CD4-positive, CD25-positive, alpha-beta regulatory T cell (primary cell): Measurements from ENCODE around the gene TAC3. TPM values are rescaled to one million over a fixed set of nuclear protein-coding genes. Genes with fewer than 3 reads are reported as not detected.

Experiments
- ATAC-seq, 2 donors: fragments of 150-1000 bp; cut with Tn5 transposase; one replicate each; pipeline ENCODE4 v1.10.0; 2021; ENCODE audit warnings: low read depth in 2 of 2, moderate number of reproducible peaks in 2 of 2, moderate library complexity in 1 of 2
- DNase-seq, 3 donors: peaks; one replicate each; pipeline versions ENCODE4 v3.0.0 to v3.0.0-alpha.2; 2012 to 2022; ENCODE audit warnings: mixed read lengths in 1 of 3
- H3K27ac ChIP-seq: one replicate; pipeline ENCODE4 v1.7.0; 2013; ENCODE audit warnings: mild to moderate bottlenecking, low read length; ENCODE audit not compliant: insufficient read depth, poor library complexity, severe bottlenecking
- H3K27me3 ChIP-seq: one replicate; pipeline ENCODE4 v1.7.0; 2013; ENCODE audit warnings: low read length; ENCODE audit not compliant: control insufficient read depth, insufficient read depth
- H3K36me3 ChIP-seq: one replicate; pipeline ENCODE4 v1.7.0; 2013; ENCODE audit warnings: mild to moderate bottlenecking, low read length, moderate library complexity; ENCODE audit not compliant: control insufficient read depth, insufficient read depth
- H3K4me1 ChIP-seq: 2 replicates; pipeline ENCODE4 v1.7.0; 2013; ENCODE audit warnings: mild to moderate bottlenecking, low read length; ENCODE audit not compliant: insufficient read depth, control insufficient read depth, poor library complexity, severe bottlenecking
- H3K4me3 ChIP-seq: one replicate; pipeline ENCODE4 v1.7.0; 2013; ENCODE audit warnings: low read depth, mild to moderate bottlenecking, low read length, moderate library complexity
- H3K9me3 ChIP-seq, 2 experiments: 1 replicate in 1 of 2; 2 replicates in 1 of 2; pipeline ENCODE4 v1.7.0; 2013; ENCODE audit warnings: low read length in 2 of 2, mild to moderate bottlenecking in 1 of 2, moderate library complexity in 1 of 2; ENCODE audit not compliant: control insufficient read depth in 2 of 2
- H3K27ac Mint-ChIP-seq, 3 donors: one replicate each; pipeline ENCODE4 v1.8.0; 2020 to 2022; ENCODE audit warnings: mild to moderate bottlenecking in 3 of 3, mixed read lengths in 3 of 3, moderate library complexity in 2 of 3
- H3K27me3 Mint-ChIP-seq: one replicate; pipeline ENCODE4 v1.8.0; 2022; ENCODE audit warnings: mild to moderate bottlenecking, mixed read lengths
- H3K36me3 Mint-ChIP-seq: one replicate; pipeline ENCODE4 v1.8.0; 2020; ENCODE audit warnings: mixed read lengths
- H3K4me1 Mint-ChIP-seq, 4 donors: one replicate each; pipeline ENCODE4 v1.8.0; 2020 to 2022; ENCODE audit warnings: mixed read lengths in 4 of 4, mild to moderate bottlenecking in 1 of 4
- H3K4me3 Mint-ChIP-seq, 4 donors: one replicate each; pipeline ENCODE4 v1.8.0; 2020 to 2022; ENCODE audit warnings: mild to moderate bottlenecking in 4 of 4, mixed read lengths in 4 of 4, moderate library complexity in 3 of 4
- H3K9me3 Mint-ChIP-seq, 7 donors: one replicate each; pipeline ENCODE4 v1.8.0; 2020 to 2022; ENCODE audit warnings: mixed read lengths in 7 of 7, mild to moderate bottlenecking in 3 of 7, moderate library complexity in 2 of 7
- polyA plus RNA-seq, 4 donors: library from polyadenylated mRNA; unstranded; fragments of 300-500 nt; fragmentation: Illumina TruSeq; gene quantifications; one replicate each; pipeline ENCODE4 v1.2.3, GENCODE V29; 2021
- total RNA-seq: library from RNA; stranded (reverse); gene quantifications from one replicate; pipeline ENCODE4 v1.2.3, GENCODE V29; 2022

Gene TAC3
- total and polyA plus RNA-seq, 5 donors from 2014 or later: not detected

DNA sequence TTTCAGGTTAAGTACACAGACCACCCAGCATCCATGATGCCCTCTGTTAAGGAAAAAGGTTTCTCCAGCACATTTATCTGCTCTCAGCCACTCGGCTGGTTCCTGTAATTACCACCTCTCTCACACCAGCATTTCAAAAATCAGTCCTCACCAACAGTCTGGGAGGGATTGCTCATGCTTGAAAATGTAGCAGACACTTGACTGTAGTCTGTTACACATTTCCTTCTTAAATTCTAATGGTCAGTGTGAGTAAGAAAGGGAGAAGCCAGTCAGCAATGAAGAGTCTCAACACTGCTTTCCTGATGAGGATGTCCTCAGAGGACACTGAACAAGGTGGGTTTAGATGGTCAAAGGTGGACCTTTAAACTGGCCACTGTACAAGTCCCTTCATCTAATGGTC is 15.9 kb downstream of the TAC3 start:
- ATAC-seq: no peak
- Mint-ChIP-seq H3K36me3 (peaks cover 46% of the 10 kb centered on the region), H3K27me3 (no peaks in the 10 kb centered on the region), H3K4me3 (no peak overlapping the region), H3K4me1 (peaks cover 19 to 63% (median 38%) of the 10 kb centered on the region in 4 donors), H3K9me3 (no peaks in the 10 kb centered on the region), H3K27ac (peak overlapping the region in 1 of 3 donors; percentile 41)
- Histone ChIP-seq H3K36me3 (peaks cover 35% of the 10 kb centered on the region), H3K27me3 (no peaks in the 10 kb centered on the region), H3K4me1 (peaks cover 22% of the 10 kb centered on the region), H3K27ac (no peak overlapping the region), H3K9me3 (no peaks in the 10 kb centered on the region), H3K4me3 (no peak overlapping the region)
- DNase-seq: no peak

DNA sequence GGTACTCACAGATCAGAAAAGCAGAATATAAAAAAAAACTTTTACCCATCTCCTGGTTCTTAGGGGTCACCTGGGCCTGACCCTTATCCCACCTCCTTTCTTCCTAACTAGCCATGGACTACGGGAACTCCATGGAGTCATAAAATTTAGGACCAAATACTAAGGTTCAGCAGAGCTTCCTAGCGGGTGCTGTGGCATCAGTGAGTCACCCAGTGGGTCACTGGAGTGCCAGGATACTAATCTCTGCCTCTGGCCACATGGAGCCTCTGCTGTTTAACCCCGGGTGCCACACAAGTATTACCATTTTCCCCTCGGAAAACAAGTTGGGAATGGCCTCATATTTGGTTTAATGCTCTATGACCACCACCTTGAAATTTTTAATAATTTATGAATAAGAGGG is 16.9 kb downstream of the TAC3 start:
- no peak overlapping the region for H3K27ac ChIP-seq
- Mint-ChIP-seq H3K9me3 (no peaks in the 10 kb centered on the region), H3K4me3 (peak overlapping the region in 2 of 4 donors; percentile 57 to 68), H3K36me3 (peaks cover 45% of the 10 kb centered on the region), H3K27ac (peak overlapping the region in 2 of 3 donors; percentile 89 to 90), H3K27me3 (no peaks in the 10 kb centered on the region), H3K4me1 (peaks cover 13 to 53% (median 32%) of the 10 kb centered on the region in 4 donors)
- peaks cover 19% of the 10 kb centered on the region for H3K4me1 ChIP-seq
- H3K4me3 ChIP-seq: no peak overlapping the region
- no peaks in the 10 kb centered on the region for H3K9me3 ChIP-seq
- DNase-seq (no peak), ATAC-seq (no peak)
- peaks cover 33% of the 10 kb centered on the region for H3K36me3 ChIP-seq
- H3K27me3 ChIP-seq: no peaks in the 10 kb centered on the region

DNA sequence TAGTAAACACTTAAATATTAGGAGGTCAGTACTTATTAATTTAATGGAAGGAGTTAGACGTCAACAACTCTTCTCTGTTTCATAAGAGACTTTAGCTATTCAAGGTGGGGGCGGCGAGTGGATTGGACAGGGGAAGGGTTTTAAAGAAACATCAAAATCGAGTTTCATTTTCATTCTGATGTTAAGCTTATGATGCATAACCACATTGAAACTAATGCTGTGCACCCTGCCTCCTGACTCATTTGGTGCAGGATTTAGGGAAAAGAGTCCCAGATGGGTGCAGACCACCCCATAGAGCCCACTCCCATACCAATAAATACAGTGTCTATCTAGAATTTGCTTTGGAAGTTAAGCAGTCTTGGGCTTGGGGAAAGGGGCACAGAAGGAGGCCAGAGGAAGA is 17.3 kb downstream of the TAC3 start:
- no peaks in the 10 kb centered on the region for H3K9me3 ChIP-seq
- peak overlapping the region; percentile 42 to 90 (median 89) for H3K27ac Mint-ChIP-seq
- H3K27ac ChIP-seq: no peak overlapping the region
- no peaks in the 10 kb centered on the region for H3K27me3 ChIP-seq
- H3K4me3 ChIP-seq: no peak overlapping the region
- ATAC-seq (peak in 1 of 2 donors; percentile 41), DNase-seq (peak in 1 of 3 donors; percentile 79)
- peaks cover 13 to 49% (median 30%) of the 10 kb centered on the region in 4 donors for H3K4me1 Mint-ChIP-seq
- H3K36me3 Mint-ChIP-seq: peaks cover 41% of the 10 kb centered on the region
- H3K4me3 Mint-ChIP-seq: peak overlapping the region in 2 of 4 donors; percentile 57 to 68
- H3K36me3 ChIP-seq: peaks cover 29% of the 10 kb centered on the region
- peaks cover 19% of the 10 kb centered on the region for H3K4me1 ChIP-seq
- no peaks in the 10 kb centered on the region for H3K27me3 Mint-ChIP-seq
- H3K9me3 Mint-ChIP-seq: no peaks in the 10 kb centered on the region

DNA sequence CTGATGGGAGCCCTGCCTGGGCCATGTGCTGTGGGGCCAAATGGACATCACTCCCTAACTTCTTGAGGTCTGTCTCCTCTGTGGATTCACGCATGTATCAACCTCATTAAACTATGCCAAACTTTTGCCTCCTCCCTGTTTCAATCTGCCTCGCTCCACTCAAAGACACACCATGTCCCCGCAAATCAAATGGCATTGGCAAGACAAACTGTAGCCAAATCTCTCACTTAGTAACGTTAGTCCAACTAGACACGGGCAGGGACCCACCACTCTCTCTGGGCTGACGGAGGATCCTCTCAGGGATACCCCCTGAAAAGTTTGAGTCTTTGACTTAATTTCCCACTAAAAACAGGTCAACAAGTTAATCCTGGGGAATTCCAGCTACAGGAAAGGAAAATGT is 18.0 kb downstream of the TAC3 start:
- DNase-seq: no peak
- Histone ChIP-seq H3K4me3 (no peak overlapping the region), H3K27ac (no peak overlapping the region), H3K36me3 (peaks cover 22% of the 10 kb centered on the region), H3K4me1 (peaks cover 19% of the 10 kb centered on the region), H3K27me3 (no peaks in the 10 kb centered on the region), H3K9me3 (no peaks in the 10 kb centered on the region)
- Mint-ChIP-seq H3K36me3 (peaks cover 35% of the 10 kb centered on the region), H3K27ac (peak overlapping the region in 2 of 3 donors; percentile 42 to 89), H3K4me3 (peak overlapping the region in 1 of 4 donors; percentile 57), H3K9me3 (no peaks in the 10 kb centered on the region), H3K4me1 (peaks cover 13 to 46% (median 30%) of the 10 kb centered on the region in 4 donors), H3K27me3 (no peaks in the 10 kb centered on the region)
- ATAC-seq: no peak

DNA sequence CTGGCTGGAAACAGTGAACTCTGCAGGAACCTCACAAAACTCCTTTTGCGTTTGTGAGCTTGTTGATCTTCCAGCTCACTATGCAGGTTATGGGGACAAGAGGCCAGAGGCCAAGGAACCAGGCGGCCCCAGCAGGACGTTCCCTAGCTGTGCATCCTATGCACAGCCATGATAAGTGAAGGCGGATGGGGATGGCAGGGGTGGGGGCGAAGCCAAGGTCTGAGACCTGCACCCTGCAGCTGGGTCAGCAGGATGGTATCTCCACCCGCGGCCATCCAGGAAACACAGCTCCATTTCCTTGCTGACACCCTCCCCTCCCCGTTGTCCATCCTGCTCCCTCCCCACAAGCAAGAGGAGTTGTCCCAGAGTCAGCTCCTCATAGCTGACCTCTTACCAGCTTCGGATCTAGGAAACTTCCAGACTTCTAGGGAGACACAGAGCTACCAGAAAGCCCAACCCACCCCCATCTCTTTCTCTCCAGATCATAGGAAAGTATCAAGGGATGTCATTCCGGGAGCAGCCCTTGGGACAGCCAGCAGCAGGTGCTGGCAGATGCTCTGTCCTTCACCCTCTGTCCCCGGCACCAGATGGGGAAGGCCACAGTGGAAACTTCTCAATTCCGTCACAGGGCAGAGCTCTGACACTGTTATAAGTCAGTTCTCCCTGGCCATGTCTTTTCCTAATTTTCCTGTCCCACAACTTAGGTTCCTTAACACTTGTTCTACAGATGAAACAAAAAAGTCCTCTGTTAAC is 19.4 kb downstream of the TAC3 start:
- Histone ChIP-seq H3K4me3 (no peak overlapping the region), H3K27me3 (no peaks in the 10 kb centered on the region), H3K9me3 (no peaks in the 10 kb centered on the region), H3K4me1 (peaks cover 19% of the 10 kb centered on the region), H3K36me3 (peaks cover 10% of the 10 kb centered on the region), H3K27ac (no peak overlapping the region)
- Mint-ChIP-seq H3K4me1 (peaks cover 17 to 41% (median 31%) of the 10 kb centered on the region in 4 donors), H3K4me3 (no peak overlapping the region), H3K9me3 (no peaks in the 10 kb centered on the region), H3K27me3 (no peaks in the 10 kb centered on the region), H3K27ac (no peak overlapping the region), H3K36me3 (peaks cover 29% of the 10 kb centered on the region)
- ATAC-seq (no peak), DNase-seq (no peak)

DNA sequence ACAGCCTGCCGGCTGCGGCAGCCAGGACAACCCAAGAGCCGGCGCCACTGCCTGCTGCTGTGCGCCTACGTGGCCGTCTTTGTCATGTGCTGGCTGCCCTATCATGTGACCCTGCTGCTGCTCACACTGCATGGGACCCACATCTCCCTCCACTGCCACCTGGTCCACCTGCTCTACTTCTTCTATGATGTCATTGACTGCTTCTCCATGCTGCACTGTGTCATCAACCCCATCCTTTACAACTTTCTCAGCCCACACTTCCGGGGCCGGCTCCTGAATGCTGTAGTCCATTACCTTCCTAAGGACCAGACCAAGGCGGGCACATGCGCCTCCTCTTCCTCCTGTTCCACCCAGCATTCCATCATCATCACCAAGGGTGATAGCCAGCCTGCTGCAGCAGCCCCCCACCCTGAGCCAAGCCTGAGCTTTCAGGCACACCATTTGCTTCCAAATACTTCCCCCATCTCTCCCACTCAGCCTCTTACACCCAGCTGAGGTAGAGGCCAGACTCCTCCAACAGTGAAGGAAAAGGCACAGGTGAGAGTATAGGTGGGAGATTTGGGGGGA is 20.3 kb downstream of the TAC3 start:
- DNase-seq: no peak
- no peaks in the 10 kb centered on the region for H3K9me3 ChIP-seq
- H3K4me1 ChIP-seq: peaks cover 12% of the 10 kb centered on the region
- Mint-ChIP-seq H3K27ac (peak overlapping the region in 2 of 3 donors; percentile 53 to 95), H3K4me1 (peaks cover 15 to 41% (median 28%) of the 10 kb centered on the region in 4 donors), H3K27me3 (no peaks in the 10 kb centered on the region), H3K4me3 (no peak overlapping the region), H3K9me3 (no peaks in the 10 kb centered on the region), H3K36me3 (peaks cover 25% of the 10 kb centered on the region)
- no peak for ATAC-seq
- peaks cover 10% of the 10 kb centered on the region for H3K36me3 ChIP-seq
- no peak overlapping the region for H3K4me3 ChIP-seq
- H3K27ac ChIP-seq: no peak overlapping the region
- no peaks in the 10 kb centered on the region for H3K27me3 ChIP-seq

DNA sequence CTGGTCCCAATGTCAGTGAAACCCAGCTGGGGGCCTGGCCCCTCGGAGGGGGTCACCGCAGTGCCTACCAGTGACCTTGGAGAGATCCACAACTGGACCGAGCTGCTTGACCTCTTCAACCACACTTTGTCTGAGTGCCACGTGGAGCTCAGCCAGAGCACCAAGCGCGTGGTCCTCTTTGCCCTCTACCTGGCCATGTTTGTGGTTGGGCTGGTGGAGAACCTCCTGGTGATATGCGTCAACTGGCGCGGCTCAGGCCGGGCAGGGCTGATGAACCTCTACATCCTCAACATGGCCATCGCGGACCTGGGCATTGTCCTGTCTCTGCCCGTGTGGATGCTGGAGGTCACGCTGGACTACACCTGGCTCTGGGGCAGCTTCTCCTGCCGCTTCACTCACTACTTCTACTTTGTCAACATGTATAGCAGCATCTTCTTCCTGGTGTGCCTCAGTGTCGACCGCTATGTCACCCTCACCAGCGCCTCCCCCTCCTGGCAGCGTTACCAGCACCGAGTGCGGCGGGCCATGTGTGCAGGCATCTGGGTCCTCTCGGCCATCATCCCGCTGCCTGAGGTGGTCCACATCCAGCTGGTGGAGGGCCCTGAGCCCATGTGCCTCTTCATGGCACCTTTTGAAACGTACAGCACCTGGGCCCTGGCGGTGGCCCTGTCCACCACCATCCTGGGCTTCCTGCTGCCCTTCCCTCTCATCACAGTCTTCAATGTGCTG is 21.0 kb downstream of the TAC3 start:
- H3K27ac Mint-ChIP-seq: peak overlapping the region in 1 of 3 donors; percentile 53
- Histone ChIP-seq H3K9me3 (no peaks in the 10 kb centered on the region), H3K36me3 (peaks cover 5% of the 10 kb centered on the region), H3K27ac (no peak overlapping the region), H3K4me1 (peaks cover 9% of the 10 kb centered on the region), H3K27me3 (no peaks in the 10 kb centered on the region), H3K4me3 (no peak overlapping the region)
- peaks cover 25% of the 10 kb centered on the region for H3K36me3 Mint-ChIP-seq
- ATAC-seq (no peak), DNase-seq (no peak)
- no peaks in the 10 kb centered on the region for H3K9me3 Mint-ChIP-seq
- H3K27me3 Mint-ChIP-seq: no peaks in the 10 kb centered on the region
- H3K4me1 Mint-ChIP-seq: peaks cover 12 to 35% (median 25%) of the 10 kb centered on the region in 4 donors
- no peak overlapping the region for H3K4me3 Mint-ChIP-seq
